HUES64 (cell line): Measurements from ENCODE around the gene VASH1.
"Not testable (repeated sequence)": the region's sequence is repeated elsewhere in the genome, so short reads cannot be mapped to it uniquely, and the experiment has no call there.

Source experiments
- H3K27ac ChIP-seq: 2 replicates; pipeline ENCODE4 v1.7.0; 2013; ENCODE audit warnings: low read depth, low read length, inconsistent platforms
- H3K27me3 ChIP-seq: 2 replicates; pipeline ENCODE4 v1.6.1; 2013; ENCODE audit warnings: mild to moderate bottlenecking, low read length; ENCODE audit not compliant: insufficient read depth
- H3K36me3 ChIP-seq: 2 replicates; pipeline ENCODE4 v1.6.1; 2013; ENCODE audit warnings: mild to moderate bottlenecking, low read length; ENCODE audit not compliant: insufficient read depth
- H3K4me1 ChIP-seq: 2 replicates; pipeline ENCODE4 v1.6.1; 2013; ENCODE audit warnings: mild to moderate bottlenecking, low read length, moderate library complexity; ENCODE audit not compliant: insufficient read depth
- H3K4me3 ChIP-seq: 2 replicates; pipeline ENCODE4 v1.5.1; 2013; ENCODE audit warnings: mild to moderate bottlenecking, low read length, moderate library complexity
- H3K9ac ChIP-seq: 2 replicates; pipeline ENCODE4 v1.6.1; 2013; ENCODE audit warnings: mild to moderate bottlenecking, low read depth, low read length
- H3K9me3 ChIP-seq: 2 replicates; pipeline ENCODE4 v1.6.1; 2013; ENCODE audit warnings: low read depth, low read length; ENCODE audit not compliant: insufficient read depth
- WGBS: fragments of 150-250, 120-280 bp; methylation state at CpG from one replicate; pipeline ENCODE4 v1.1.7; 2013; ENCODE audit warnings: missing lambda C conversion rate; 5-methylcytosine and 5-hydroxymethylcytosine counted together

Gene VASH1

GRCh38 chr14:76721506-76721905 is 39.8 kb upstream of the VASH1 start:
- not testable (repeated sequence) for H3K27ac ChIP-seq
- 95% methylated on average over 11 of the region's 11 CpGs for WGBS

GRCh38 chr14:76724651-76725550 is 36.4 kb upstream of the VASH1 start:
- no peak overlapping the region for H3K27ac ChIP-seq
- H3K4me3 ChIP-seq, result no peak overlapping the region
- WGBS, result 76% methylated on average over 7 of the region's 8 CpGs
- no peak overlapping the region for H3K9ac ChIP-seq
- H3K27me3 ChIP-seq, result no peaks in the 10 kb centered on the region
- H3K4me1 ChIP-seq, result peaks cover 10% of the 10 kb centered on the region
- H3K36me3 ChIP-seq, result no peaks in the 10 kb centered on the region
- no peaks in the 10 kb centered on the region for H3K9me3 ChIP-seq

More at GRCh38 chr14:76721506-76721905, 39.8 kb upstream of the VASH1 start:
- peaks cover 10% of the 10 kb centered on the region for H3K4me1 ChIP-seq
- H3K4me3 ChIP-seq, H3K9ac ChIP-seq, H3K36me3 ChIP-seq, H3K27me3 ChIP-seq, H3K9me3 ChIP-seq: not testable (repeated sequence)

- no peaks in the 10 kb centered on the region for H3K9me3 ChIP-seq
- 78% methylated on average over 11 of the region's 11 CpGs for WGBS
Observed at GRCh38 chr14:76726551-76726970, 34.7 kb upstream of the VASH1 start.

GRCh38 chr14:76727384-76727783 is 33.9 kb upstream of the VASH1 start:
- no peak overlapping the region for H3K4me3 ChIP-seq
- WGBS, result 93% methylated on average over 3 of the region's 4 CpGs
- no peak overlapping the region for H3K9ac ChIP-seq
- no peaks in the 10 kb centered on the region for H3K27me3 ChIP-seq
- H3K4me1 ChIP-seq, result peaks cover 7% of the 10 kb centered on the region; the same call in 1 of the 2 replicates
- no peaks in the 10 kb centered on the region for H3K36me3 ChIP-seq
- H3K27ac ChIP-seq, result no peak overlapping the region
- no peaks in the 10 kb centered on the region for H3K9me3 ChIP-seq

More at GRCh38 chr14:76726551-76726970, 34.7 kb upstream of the VASH1 start:
- Histone ChIP-seq H3K4me1 (peaks cover 7% of the 10 kb centered on the region; the same call in 1 of the 2 replicates), H3K36me3 (no peaks in the 10 kb centered on the region), H3K27ac (no peak overlapping the region), H3K4me3 (peak overlapping the region; percentile 36; the same call in 1 of the 2 replicates), H3K9ac (no peak overlapping the region; the same call in 1 of the 2 replicates), H3K27me3 (no peaks in the 10 kb centered on the region)

GRCh38 chr14:76727901-76728300 is 33.4 kb upstream of the VASH1 start:
- 79% methylated on average over 1 of the region's 1 CpG for WGBS
- Histone ChIP-seq H3K9ac (no peak overlapping the region), H3K4me3 (no peak overlapping the region), H3K27ac (no peak overlapping the region), H3K36me3 (no peaks in the 10 kb centered on the region), H3K27me3 (no peaks in the 10 kb centered on the region), H3K9me3 (no peaks in the 10 kb centered on the region), H3K4me1 (peaks cover 7% of the 10 kb centered on the region; the same call in 1 of the 2 replicates)

GRCh38 chr14:76729258-76729657 is 32.0 kb upstream of the VASH1 start:
- Histone ChIP-seq H3K27ac (no peak overlapping the region), H3K4me1 (peaks cover 4% of the 10 kb centered on the region; the same call in 1 of the 2 replicates), H3K9ac (no peak overlapping the region), H3K4me3 (no peak overlapping the region), H3K36me3 (no peaks in the 10 kb centered on the region), H3K9me3 (no peaks in the 10 kb centered on the region), H3K27me3 (no peaks in the 10 kb centered on the region)
- 88% methylated on average over 2 of the region's 2 CpGs for WGBS

GRCh38 chr14:76729953-76730505 is 31.2 kb upstream of the VASH1 start:
- no peak overlapping the region for H3K9ac ChIP-seq
- no peaks in the 10 kb centered on the region for H3K36me3 ChIP-seq
- no peaks in the 10 kb centered on the region for H3K27me3 ChIP-seq
- H3K9me3 ChIP-seq, result no peaks in the 10 kb centered on the region
- H3K4me1 ChIP-seq, result no peaks in the 10 kb centered on the region; the same call in 1 of the 2 replicates
- no peak overlapping the region for H3K4me3 ChIP-seq
- 69% methylated on average over 1 of the region's 1 CpG for WGBS
- H3K27ac ChIP-seq, result no peak overlapping the region

- H3K9me3 ChIP-seq, H3K27ac ChIP-seq, H3K27me3 ChIP-seq, H3K36me3 ChIP-seq, H3K9ac ChIP-seq, H3K4me1 ChIP-seq, H3K4me3 ChIP-seq: not testable (repeated sequence)
- 90% methylated on average over 29 of the region's 31 CpGs for WGBS
Observed at GRCh38 chr14:76734501-76734900, 26.8 kb upstream of the VASH1 start.

- Histone ChIP-seq H3K27ac (no peak overlapping the region), H3K4me3 (no peak overlapping the region), H3K9me3 (peaks cover 12% of the 10 kb centered on the region; the same call in 1 of the 2 replicates), H3K27me3 (no peaks in the 10 kb centered on the region), H3K36me3 (no peaks in the 10 kb centered on the region), H3K4me1 (no peaks in the 10 kb centered on the region), H3K9ac (no peak overlapping the region)
Observed at GRCh38 chr14:76736514-76736913, 24.8 kb upstream of the VASH1 start.

- Histone ChIP-seq H3K27me3 (no peaks in the 10 kb centered on the region), H3K4me1 (no peaks in the 10 kb centered on the region), H3K27ac (no peak overlapping the region), H3K9ac (no peak overlapping the region), H3K4me3 (no peak overlapping the region), H3K36me3 (no peaks in the 10 kb centered on the region), H3K9me3 (peaks cover 17% of the 10 kb centered on the region)
- WGBS, result no CpG with 5 or more reads among the region's 1 CpG
Observed at GRCh38 chr14:76741074-76741473, 20.2 kb upstream of the VASH1 start.

- H3K4me1 ChIP-seq, result no peaks in the 10 kb centered on the region
- H3K27ac ChIP-seq, result no peak overlapping the region
- no peaks in the 10 kb centered on the region for H3K36me3 ChIP-seq
- H3K9ac ChIP-seq, result no peak overlapping the region
- no peak overlapping the region for H3K4me3 ChIP-seq
- peaks cover 17% of the 10 kb centered on the region for H3K9me3 ChIP-seq
- no peaks in the 10 kb centered on the region for H3K27me3 ChIP-seq
- WGBS, result 79% methylated on average over 6 of the region's 6 CpGs
Observed at GRCh38 chr14:76742185-76742584, 19.1 kb upstream of the VASH1 start.
